ENCODE measurements around the gene PPP2R3A.

Gene PPP2R3A, protein sequence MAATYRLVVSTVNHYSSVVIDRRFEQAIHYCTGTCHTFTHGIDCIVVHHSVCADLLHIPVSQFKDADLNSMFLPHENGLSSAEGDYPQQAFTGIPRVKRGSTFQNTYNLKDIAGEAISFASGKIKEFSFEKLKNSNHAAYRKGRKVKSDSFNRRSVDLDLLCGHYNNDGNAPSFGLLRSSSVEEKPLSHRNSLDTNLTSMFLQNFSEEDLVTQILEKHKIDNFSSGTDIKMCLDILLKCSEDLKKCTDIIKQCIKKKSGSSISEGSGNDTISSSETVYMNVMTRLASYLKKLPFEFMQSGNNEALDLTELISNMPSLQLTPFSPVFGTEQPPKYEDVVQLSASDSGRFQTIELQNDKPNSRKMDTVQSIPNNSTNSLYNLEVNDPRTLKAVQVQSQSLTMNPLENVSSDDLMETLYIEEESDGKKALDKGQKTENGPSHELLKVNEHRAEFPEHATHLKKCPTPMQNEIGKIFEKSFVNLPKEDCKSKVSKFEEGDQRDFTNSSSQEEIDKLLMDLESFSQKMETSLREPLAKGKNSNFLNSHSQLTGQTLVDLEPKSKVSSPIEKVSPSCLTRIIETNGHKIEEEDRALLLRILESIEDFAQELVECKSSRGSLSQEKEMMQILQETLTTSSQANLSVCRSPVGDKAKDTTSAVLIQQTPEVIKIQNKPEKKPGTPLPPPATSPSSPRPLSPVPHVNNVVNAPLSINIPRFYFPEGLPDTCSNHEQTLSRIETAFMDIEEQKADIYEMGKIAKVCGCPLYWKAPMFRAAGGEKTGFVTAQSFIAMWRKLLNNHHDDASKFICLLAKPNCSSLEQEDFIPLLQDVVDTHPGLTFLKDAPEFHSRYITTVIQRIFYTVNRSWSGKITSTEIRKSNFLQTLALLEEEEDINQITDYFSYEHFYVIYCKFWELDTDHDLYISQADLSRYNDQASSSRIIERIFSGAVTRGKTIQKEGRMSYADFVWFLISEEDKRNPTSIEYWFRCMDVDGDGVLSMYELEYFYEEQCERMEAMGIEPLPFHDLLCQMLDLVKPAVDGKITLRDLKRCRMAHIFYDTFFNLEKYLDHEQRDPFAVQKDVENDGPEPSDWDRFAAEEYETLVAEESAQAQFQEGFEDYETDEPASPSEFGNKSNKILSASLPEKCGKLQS (N-terminal part only)

DNA sequence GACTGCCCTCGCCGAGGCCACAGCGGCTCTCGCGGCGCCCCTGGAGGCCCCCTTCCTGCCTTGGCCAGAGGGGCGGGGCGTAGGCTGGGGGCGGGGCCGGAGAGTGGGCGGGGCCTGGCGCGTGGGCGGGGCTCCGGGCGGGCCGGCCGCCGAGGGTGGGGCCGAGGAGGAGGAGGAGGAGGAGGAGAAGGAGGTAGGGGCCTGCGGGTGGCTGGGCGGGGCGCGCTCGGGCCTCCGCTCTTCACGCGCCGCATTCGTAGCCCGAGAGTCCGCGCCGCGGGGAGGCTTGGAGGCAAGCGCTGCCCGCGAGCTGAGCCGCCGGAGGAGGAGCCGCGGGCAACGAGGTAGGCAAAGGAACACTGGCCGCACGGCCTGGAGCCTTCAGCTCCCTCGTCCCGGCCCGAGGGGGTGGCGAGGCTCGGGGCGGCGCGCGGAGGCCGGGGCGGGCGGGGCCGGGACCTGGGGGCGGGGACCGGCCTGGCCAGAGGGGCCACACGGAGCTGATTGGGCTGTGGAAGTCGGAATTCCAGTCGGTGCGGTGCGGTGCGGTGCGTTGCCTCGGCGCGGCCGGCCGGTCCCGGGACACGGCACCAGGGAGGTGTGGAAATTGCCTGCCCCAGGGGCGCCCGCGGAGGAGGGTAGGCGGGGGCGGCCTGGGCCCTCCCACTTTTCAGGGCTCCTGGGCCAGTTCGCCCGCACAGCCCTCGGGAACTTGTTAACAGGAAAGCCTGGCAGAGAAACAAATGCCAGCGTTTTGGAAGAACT lies at the start of gene PPP2R3A:
Gene PPP2R3A (plus strand): TSS at position 223 of the 765 bp plus-strand sequence. CDS start 35,771 bp downstream, outside the sequence.
- Mint-ChIP-seq H3K9me3 (peaks cover 13% of the 10 kb centered on the region), H3K36me3 (ENCODE audit: low read depth) (peaks cover 18% of the 10 kb centered on the region), H3K4me1 (peaks cover 27% of the 10 kb centered on the region), H3K27me3 (ENCODE audit: low read depth) (no peaks in the 10 kb centered on the region), H3K27ac (peak within 1 kb of the TSS; percentile 93 to 98 (median 97)), H3K4me3 (peak within 1 kb of the TSS; percentile 91 to 96 (median 93))
- TF ChIP-seq, protein P1, sequence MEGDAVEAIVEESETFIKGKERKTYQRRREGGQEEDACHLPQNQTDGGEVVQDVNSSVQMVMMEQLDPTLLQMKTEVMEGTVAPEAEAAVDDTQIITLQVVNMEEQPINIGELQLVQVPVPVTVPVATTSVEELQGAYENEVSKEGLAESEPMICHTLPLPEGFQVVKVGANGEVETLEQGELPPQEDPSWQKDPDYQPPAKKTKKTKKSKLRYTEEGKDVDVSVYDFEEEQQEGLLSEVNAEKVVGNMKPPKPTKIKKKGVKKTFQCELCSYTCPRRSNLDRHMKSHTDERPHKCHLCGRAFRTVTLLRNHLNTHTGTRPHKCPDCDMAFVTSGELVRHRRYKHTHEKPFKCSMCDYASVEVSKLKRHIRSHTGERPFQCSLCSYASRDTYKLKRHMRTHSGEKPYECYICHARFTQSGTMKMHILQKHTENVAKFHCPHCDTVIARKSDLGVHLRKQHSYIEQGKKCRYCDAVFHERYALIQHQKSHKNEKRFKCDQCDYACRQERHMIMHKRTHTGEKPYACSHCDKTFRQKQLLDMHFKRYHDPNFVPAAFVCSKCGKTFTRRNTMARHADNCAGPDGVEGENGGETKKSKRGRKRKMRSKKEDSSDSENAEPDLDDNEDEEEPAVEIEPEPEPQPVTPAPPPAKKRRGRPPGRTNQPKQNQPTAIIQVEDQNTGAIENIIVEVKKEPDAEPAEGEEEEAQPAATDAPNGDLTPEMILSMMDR (IDR thresholded peaks at IDR 0.05; ENCODE audit: unreplicated experiment in 3 of 3) = no peak

DNA sequence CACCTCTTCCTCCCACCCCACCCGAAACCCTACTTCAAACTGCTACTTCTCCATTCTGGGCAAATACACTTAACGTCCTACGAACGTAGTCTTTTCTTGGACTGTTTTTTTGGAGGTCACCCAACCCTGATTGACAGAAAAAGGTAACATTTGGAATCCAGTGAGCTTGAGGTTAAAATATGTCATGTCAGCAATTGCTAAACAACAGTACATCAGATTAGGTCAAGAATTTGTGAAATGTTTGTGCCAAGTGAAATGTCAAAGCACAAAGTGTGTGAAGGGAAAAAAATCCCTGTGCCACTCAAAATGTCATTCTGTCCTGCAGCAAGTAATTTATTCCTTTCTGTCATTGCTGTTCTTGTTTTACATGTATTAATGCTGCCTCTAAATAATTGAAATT lies 49.2 kb upstream of the PPP2R3A start:
- TF ChIP-seq, protein P1 (IDR thresholded peaks at IDR 0.05; ENCODE audit: unreplicated experiment in 3 of 3) = no peak
- Mint-ChIP-seq H3K36me3 (ENCODE audit: low read depth) (no peaks in the 10 kb centered on the region), H3K4me1 (peaks cover 2% of the 10 kb centered on the region), H3K27ac (no peak overlapping the region), H3K4me3 (no peak overlapping the region), H3K9me3 (no peaks in the 10 kb centered on the region), H3K27me3 (ENCODE audit: low read depth) (peaks cover 4% of the 10 kb centered on the region)

- Mint-ChIP-seq H3K9me3 (no peaks in the 10 kb centered on the region), H3K4me3 (no peak overlapping the region), H3K36me3 (ENCODE audit: low read depth) (no peaks in the 10 kb centered on the region), H3K27ac (no peak overlapping the region), H3K4me1 (no peaks in the 10 kb centered on the region), H3K27me3 (ENCODE audit: low read depth) (peaks cover 4% of the 10 kb centered on the region)
- TF ChIP-seq, protein P1 (IDR thresholded peaks at IDR 0.05; ENCODE audit: unreplicated experiment in 3 of 3) = no peak
These were observed 48.5 kb upstream of the PPP2R3A start for GRCh38 chr3:135917076-135917475.

DNA sequence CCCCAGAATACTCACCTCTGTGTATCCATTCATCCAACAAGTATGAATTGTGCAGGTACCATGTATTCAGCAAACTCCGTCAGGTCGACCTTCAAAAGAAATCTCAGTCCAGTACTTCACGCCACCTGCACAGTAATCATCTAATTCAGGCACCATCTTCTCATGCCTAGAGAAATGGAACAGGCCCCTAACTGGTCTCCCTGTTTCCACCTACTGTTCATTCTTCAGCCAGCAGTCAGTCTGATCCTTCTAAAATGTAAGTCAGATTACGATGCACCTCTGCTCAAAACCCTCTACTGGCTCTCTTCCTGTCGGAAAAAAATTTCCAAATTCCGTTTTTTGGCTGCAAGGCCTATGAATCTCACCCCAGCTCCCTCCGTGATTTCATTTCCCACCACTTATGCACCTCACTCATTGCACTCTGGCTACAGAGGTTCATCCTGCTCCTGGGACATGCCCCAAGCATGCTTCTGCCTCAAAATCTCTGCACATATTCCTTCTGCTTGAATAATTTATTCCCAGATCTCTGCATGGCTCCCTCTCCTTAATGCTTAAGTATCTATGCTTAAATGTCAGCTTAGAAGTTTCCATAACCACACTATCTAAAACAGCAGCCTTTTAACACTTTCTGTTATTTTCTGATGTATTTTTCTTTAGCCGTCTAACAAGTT lies 47.5 kb upstream of the PPP2R3A start:
- TF ChIP-seq, protein P1 (IDR thresholded peaks at IDR 0.05; ENCODE audit: unreplicated experiment in 3 of 3) = no peak
- no peaks in the 10 kb centered on the region for H3K4me1 Mint-ChIP-seq
- H3K36me3 Mint-ChIP-seq (ENCODE audit: low read depth) = no peaks in the 10 kb centered on the region
- H3K27me3 Mint-ChIP-seq (ENCODE audit: low read depth) = peaks cover 4% of the 10 kb centered on the region
- no peak overlapping the region for H3K4me3 Mint-ChIP-seq
- no peak overlapping the region for H3K27ac Mint-ChIP-seq
- H3K9me3 Mint-ChIP-seq = no peaks in the 10 kb centered on the region

DNA sequence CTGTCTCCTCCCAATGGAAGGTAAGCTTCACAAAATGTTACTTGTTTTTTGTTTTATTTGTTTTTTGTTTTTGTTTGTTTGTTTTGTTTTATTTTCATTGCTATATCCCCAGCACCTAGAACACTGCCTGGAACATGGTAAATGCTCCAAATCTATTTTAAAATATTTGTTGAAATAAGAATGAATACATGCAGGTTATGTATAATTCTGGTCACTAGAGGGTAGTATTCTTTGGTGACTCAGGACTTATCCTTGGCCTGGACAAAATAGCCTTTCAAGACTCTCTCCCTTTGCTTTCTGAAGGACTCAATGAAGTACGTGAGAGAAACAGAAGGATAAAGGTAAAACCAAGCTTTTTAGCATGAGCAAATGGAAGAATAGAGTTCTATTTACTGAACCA lies 46.9 kb upstream of the PPP2R3A start:
- peaks cover 4% of the 10 kb centered on the region for H3K27me3 Mint-ChIP-seq (ENCODE audit: low read depth)
- H3K4me3 Mint-ChIP-seq = no peak overlapping the region
- H3K9me3 Mint-ChIP-seq = no peaks in the 10 kb centered on the region
- TF ChIP-seq, protein P1 (IDR thresholded peaks at IDR 0.05; ENCODE audit: unreplicated experiment in 3 of 3) = peak; percentile 46 to 54 (median 48)
- H3K36me3 Mint-ChIP-seq (ENCODE audit: low read depth) = no peaks in the 10 kb centered on the region
- no peaks in the 10 kb centered on the region for H3K4me1 Mint-ChIP-seq
- peak overlapping the region in 1 of 3 experiments; percentile 29 for H3K27ac Mint-ChIP-seq
